Activated CD4-positive, alpha-beta memory T cell treated with anti-CD3 and anti-CD28 coated beads for 36 hours (primary cell): ENCODE measurements around the gene AHNAK2. TPM values are rescaled to one million over a fixed set of nuclear protein-coding genes. Genes with fewer than 3 reads are reported as not detected.
A peak's percentile ranks its signal among the peaks of the same experiment; 100 is the strongest.

Experiments used
- CTCF ChIA-PET: fragments of 350-600 bp; sonication (Branson Sonifier 250); formaldehyde crosslinking; loops from one replicate; lab custom pipeline; 2021; ENCODE audit warnings: antibody characterized with exemption, inconsistent platforms; lab: Charles Lee
- POLR2A ChIA-PET: fragments of 350-600 bp; sonication (Branson Sonifier 250); formaldehyde crosslinking; loops from one replicate; lab custom pipeline; 2021; ENCODE audit warnings: antibody characterized with exemption; lab: Charles Lee
- DNase-seq: peaks from one replicate; pipeline ENCODE4 v3.0.0-alpha.2; 2020
- H3K27ac Mint-ChIP-seq: one replicate; pipeline ENCODE4 v1.8.0; 2021; ENCODE audit warnings: mixed read lengths
- H3K27me3 Mint-ChIP-seq: one replicate; pipeline ENCODE4 v1.8.0; 2021; ENCODE audit warnings: mixed read lengths
- H3K36me3 Mint-ChIP-seq: one replicate; pipeline ENCODE4 v1.8.0; 2021; ENCODE audit warnings: mixed read lengths
- H3K4me1 Mint-ChIP-seq: one replicate; pipeline ENCODE4 v1.8.0; 2021; ENCODE audit warnings: low read depth, mixed read lengths
- H3K4me3 Mint-ChIP-seq: one replicate; pipeline ENCODE4 v1.8.0; 2021; ENCODE audit warnings: mild to moderate bottlenecking, mixed read lengths
- H3K9me3 Mint-ChIP-seq: one replicate; pipeline ENCODE4 v1.8.0; 2021; ENCODE audit warnings: mixed read lengths
- intact Hi-C: fragments of 100-400 bp; cut with micrococcal nuclease; formaldehyde crosslinking; loops from one replicate; pipeline ENCODE4 v1.15.1; 2023
- total RNA-seq, 2 experiments: library from RNA; stranded (reverse); gene quantifications; one replicate each; pipeline ENCODE4 v1.2.3, GENCODE V29; 2021

AHNAK2 gene
- total RNA-seq, 2 experiments from 2014 or later = 0.02 to 0.05 TPM

- POLR2A ChIA-PET = interaction anchor here (0.7 to 3.9 kb wide), 10 partner anchors 23 to 280 kb away, joined by 3 to 18 read pairs (median 4); partner anchors contain the start of genes BRF1, CLBA1 and GPR132
- CTCF ChIA-PET = interaction anchor here (1.0 to 10.2 kb wide), 5 partner anchors 23 to 46 kb away, joined by 3 to 75 read pairs (median 5); no protein-coding TSS in a partner anchor
- intact Hi-C loops = loop anchor here (1.0 to 2.0 kb wide), 6 partner anchors 16 to 470 kb away; partner anchors contain the start of genes AHNAK2, BRF1 and TEDC1
- H3K9me3 Mint-ChIP-seq = no peaks in the 10 kb centered on the region
- no peaks in the 10 kb centered on the region for H3K27me3 Mint-ChIP-seq
- peak within 1 kb of the TSS; percentile 88 for H3K27ac Mint-ChIP-seq
- peaks cover 70% of the 10 kb centered on the region for H3K4me1 Mint-ChIP-seq
- peak; percentile 98 for DNase-seq
- H3K4me3 Mint-ChIP-seq = peak within 1 kb of the TSS; percentile 93
- peaks cover 34% of the 10 kb centered on the region for H3K36me3 Mint-ChIP-seq
These were observed 42.9 kb upstream of the AHNAK2 start, which contains the start of gene CDCA4 for GRCh38 chr14:105020815-105021655. Gene CDCA4 (minus strand): TSS chr14:105021083. CDS start chr14:105011929, 9,154 bp downstream.

DNA sequence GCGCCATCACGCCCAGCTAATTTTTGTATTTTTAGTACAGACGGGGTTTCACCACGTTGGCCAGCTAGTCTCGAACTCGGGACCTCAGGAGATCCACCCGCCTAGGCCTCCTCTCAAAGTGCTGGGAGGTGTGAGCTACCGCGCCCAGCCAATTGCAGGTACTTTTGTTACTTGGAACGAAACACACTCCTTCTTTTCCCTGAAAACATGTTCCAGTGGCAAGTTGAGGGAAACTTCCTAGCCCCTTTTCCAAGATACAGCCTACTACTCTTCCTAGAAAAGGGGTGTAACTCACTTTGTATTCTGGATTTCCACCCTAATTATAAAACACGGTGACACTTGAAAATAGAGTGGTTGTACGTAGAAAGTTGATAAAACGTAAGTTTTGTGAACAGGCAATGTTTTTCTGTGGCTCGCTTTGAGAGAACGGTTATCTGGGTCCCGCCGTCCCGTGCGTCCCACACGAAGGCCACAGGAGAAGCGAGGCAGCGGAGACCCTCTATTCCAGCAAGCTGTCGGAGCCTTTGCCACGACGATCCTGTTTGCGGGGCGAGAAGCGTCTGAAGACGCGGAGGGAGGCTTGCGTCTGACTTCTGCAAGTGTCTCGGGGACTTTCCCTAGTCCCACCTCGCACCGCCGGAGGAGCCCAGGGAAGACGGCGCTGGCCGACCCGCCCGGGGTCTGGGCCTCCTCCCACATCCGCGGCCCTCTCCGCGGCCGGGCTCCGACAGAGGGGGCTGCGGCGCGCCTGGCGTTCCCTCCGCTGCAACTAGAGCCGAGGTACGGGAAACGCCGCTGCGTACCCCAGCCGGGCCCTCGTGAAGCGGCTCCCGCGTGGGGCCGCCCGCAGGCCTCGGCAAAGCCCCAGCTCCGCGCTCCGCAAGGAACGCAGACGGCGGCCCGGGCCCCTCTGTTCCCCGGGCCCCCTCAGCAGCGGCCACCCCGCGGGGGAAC lies 42.0 kb upstream of the AHNAK2 start:
- ChIA-PET CTCF (interaction anchor here (0.7 to 10.2 kb wide), 7 partner anchors 14 to 120 kb away, joined by 3 to 75 read pairs (median 4); no protein-coding TSS in a partner anchor), POLR2A (interaction anchor here (0.7 to 3.9 kb wide), 10 partner anchors 12 to 50 kb away, joined by 3 to 18 read pairs (median 5); partner anchors contain the start of genes CLBA1 and GPR132)
- intact Hi-C loops = loop anchor here (2.0 kb wide), 4 partner anchors 15 to 471 kb away; partner anchors contain the start of genes AHNAK2, BRF1 and TEDC1
- peaks cover 39% of the 10 kb centered on the region for H3K36me3 Mint-ChIP-seq
- H3K4me1 Mint-ChIP-seq = peaks cover 72% of the 10 kb centered on the region
- DNase-seq = peak; percentile 72
- H3K27ac Mint-ChIP-seq = peak overlapping the region; percentile 88
- no peaks in the 10 kb centered on the region for H3K27me3 Mint-ChIP-seq
- H3K9me3 Mint-ChIP-seq = no peaks in the 10 kb centered on the region
- H3K4me3 Mint-ChIP-seq = peak overlapping the region; percentile 93

- H3K27ac Mint-ChIP-seq = no peak overlapping the region
- CTCF ChIA-PET = interaction anchor here (1.5 to 10.2 kb wide), 2 partner anchors 14 to 26 kb away, joined by 4 to 75 read pairs; no protein-coding TSS in a partner anchor
- peaks cover 74% of the 10 kb centered on the region for H3K4me1 Mint-ChIP-seq
- no peaks in the 10 kb centered on the region for H3K9me3 Mint-ChIP-seq
- no peaks in the 10 kb centered on the region for H3K27me3 Mint-ChIP-seq
- no peak for DNase-seq
- intact Hi-C loops = no loop called here
- peak overlapping the region; percentile 93 for H3K4me3 Mint-ChIP-seq
- POLR2A ChIA-PET = interaction anchor here (1.1 to 3.9 kb wide), 3 partner anchors 27 to 40 kb away, joined by 3 to 18 read pairs (median 4); partner anchors contain the start of gene CLBA1
- H3K36me3 Mint-ChIP-seq = peaks cover 44% of the 10 kb centered on the region
These were observed 40.2 kb upstream of the AHNAK2 start for GRCh38 chr14:105018414-105018813.

GRCh38 chr14:105015905-105016304 lies 37.7 kb upstream of the AHNAK2 start:
- intact Hi-C loops = no loop called here
- H3K4me1 Mint-ChIP-seq = peaks cover 59% of the 10 kb centered on the region
- POLR2A ChIA-PET = no interaction called here
- CTCF ChIA-PET = interaction anchor here (0.5 to 10.2 kb wide), 2 partner anchors 28 to 357 kb away, joined by 3 to 75 read pairs; no protein-coding TSS in a partner anchor
- peaks cover 61% of the 10 kb centered on the region for H3K36me3 Mint-ChIP-seq
- H3K27me3 Mint-ChIP-seq = no peaks in the 10 kb centered on the region
- no peak overlapping the region for H3K27ac Mint-ChIP-seq
- DNase-seq = no peak
- no peaks in the 10 kb centered on the region for H3K9me3 Mint-ChIP-seq
- H3K4me3 Mint-ChIP-seq = peak overlapping the region; percentile 16

DNA sequence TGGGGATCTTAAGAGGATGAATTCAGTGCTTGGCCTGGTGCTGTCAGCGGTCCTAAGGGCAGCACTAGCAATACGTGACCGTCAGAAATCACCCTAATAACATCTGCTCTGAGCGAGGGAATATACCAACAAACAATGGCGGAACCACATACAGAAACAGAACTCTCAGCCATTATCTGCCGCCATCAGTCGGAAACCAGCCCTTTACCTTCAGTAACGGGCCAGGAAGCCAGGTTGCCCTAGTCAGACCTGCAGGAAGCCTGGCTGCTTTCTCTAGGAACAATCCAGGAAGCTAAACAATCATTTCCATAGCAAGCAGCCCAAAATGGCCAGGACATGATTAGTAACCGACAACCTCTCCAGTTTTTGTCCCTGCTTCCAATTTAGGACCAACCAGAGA lies 37.1 kb upstream of the AHNAK2 start:
- no peak overlapping the region for H3K4me3 Mint-ChIP-seq
- peaks cover 65% of the 10 kb centered on the region for H3K36me3 Mint-ChIP-seq
- ChIA-PET CTCF (interaction anchor here (10.2 kb wide), 1 partner anchor 29 kb away, joined by 75 read pairs; no protein-coding TSS in a partner anchor), POLR2A (no interaction called here)
- no peak for DNase-seq
- H3K4me1 Mint-ChIP-seq = peaks cover 59% of the 10 kb centered on the region
- intact Hi-C loops = no loop called here
- H3K9me3 Mint-ChIP-seq = no peaks in the 10 kb centered on the region
- no peaks in the 10 kb centered on the region for H3K27me3 Mint-ChIP-seq
- H3K27ac Mint-ChIP-seq = peak overlapping the region; percentile 6

DNA sequence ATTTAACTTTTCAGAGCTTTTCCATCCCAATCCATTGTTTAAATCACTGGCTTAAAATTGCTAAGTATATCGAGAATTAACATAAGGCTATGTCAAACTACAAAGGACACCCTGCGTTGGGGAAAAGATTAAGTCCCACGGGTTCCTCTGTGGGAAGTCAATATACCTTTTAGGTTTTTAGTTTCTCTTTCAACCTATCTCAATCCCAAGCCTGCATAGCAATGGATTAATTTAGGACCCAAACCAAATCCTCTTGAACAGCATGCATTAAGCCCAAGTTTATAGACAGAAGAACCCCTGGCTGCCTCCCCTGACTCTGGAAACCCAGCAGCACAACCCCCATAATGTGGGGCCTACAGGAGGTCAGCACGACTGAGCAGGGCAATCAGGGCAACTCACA lies 36.5 kb upstream of the AHNAK2 start:
- H3K36me3 Mint-ChIP-seq = peaks cover 65% of the 10 kb centered on the region
- ChIA-PET CTCF (interaction anchor here (1.2 to 10.2 kb wide), 2 partner anchors 30 to 39 kb away, joined by 3 to 75 read pairs; no protein-coding TSS in a partner anchor), POLR2A (interaction anchor here (0.6 kb wide), 1 partner anchor 72 kb away, joined by 3 read pairs; no protein-coding TSS in a partner anchor)
- no peak for DNase-seq
- no peak overlapping the region for H3K27ac Mint-ChIP-seq
- no peak overlapping the region for H3K4me3 Mint-ChIP-seq
- peaks cover 57% of the 10 kb centered on the region for H3K4me1 Mint-ChIP-seq
- no peaks in the 10 kb centered on the region for H3K9me3 Mint-ChIP-seq
- intact Hi-C loops = no loop called here
- H3K27me3 Mint-ChIP-seq = no peaks in the 10 kb centered on the region

DNA sequence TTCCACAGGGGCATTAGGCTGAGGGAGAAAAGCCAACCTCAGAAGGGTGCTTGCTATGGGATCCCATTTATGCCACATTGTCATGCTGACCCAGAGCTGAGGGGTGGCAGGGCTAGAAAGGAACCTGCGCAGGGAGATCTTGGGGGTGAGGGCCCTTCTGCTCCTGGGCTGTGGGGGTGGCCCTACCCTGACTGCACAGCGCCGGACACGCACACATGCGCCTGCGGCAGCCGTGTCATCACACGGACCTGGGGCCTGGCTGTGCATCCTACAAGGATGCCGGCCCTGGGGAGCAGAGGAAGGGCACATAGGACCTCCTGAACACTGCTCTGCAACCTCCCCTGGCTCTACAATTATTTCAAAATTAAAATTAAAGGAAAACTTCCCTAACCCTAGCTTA lies 35.9 kb upstream of the AHNAK2 start:
- POLR2A ChIA-PET = interaction anchor here (0.6 kb wide), 1 partner anchor 73 kb away, joined by 3 read pairs; no protein-coding TSS in a partner anchor
- no peak overlapping the region for H3K27ac Mint-ChIP-seq

DNA sequence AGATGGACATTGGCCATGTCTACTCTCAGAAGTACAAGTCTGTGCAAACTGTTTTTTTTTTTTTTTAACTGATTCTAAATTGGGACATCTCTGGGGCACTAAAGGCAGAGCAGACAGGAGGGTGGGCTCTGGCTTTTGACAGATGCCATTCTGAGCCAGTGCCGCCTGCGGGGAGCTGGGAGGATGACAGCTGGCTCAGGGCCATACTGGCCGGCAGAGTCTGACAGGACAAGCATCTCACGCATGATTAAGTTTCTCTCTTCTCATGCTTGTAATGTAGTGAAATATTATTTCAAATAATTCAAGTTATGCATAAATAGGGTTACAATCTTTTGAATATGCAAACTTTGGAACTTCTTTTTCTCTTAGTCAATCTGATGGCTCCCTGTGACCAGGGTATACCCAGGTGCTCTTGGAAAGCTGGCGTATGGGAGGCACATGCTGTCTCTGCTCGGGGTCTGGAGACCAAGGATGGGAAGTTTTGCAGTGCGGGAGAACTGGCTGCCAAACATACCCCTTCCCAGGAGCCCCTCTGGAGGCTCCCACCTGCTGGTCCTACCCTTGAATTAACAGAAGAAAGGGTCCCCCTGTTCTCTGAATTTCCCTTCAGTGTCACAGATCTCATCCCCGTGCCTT lies 35.1 kb upstream of the AHNAK2 start:
- peaks cover 44% of the 10 kb centered on the region for H3K4me1 Mint-ChIP-seq
- DNase-seq = no peak
- no peaks in the 10 kb centered on the region for H3K27me3 Mint-ChIP-seq
- POLR2A ChIA-PET = no interaction called here
- intact Hi-C loops = no loop called here
- no peak overlapping the region for H3K27ac Mint-ChIP-seq
- H3K4me3 Mint-ChIP-seq = no peak overlapping the region
- H3K36me3 Mint-ChIP-seq = peaks cover 57% of the 10 kb centered on the region
- H3K9me3 Mint-ChIP-seq = no peaks in the 10 kb centered on the region
- CTCF ChIA-PET = interaction anchor here (0.9 to 10.2 kb wide), 2 partner anchors 28 to 31 kb away, joined by 3 to 75 read pairs; partner anchors contain the start of gene CLBA1

More for the DNA sequence above, 35.9 kb upstream of the AHNAK2 start:
- peaks cover 63% of the 10 kb centered on the region for H3K36me3 Mint-ChIP-seq
- no peak overlapping the region for H3K4me3 Mint-ChIP-seq
- DNase-seq = no peak
- intact Hi-C loops = no loop called here
- no peaks in the 10 kb centered on the region for H3K27me3 Mint-ChIP-seq
- H3K9me3 Mint-ChIP-seq = no peaks in the 10 kb centered on the region
- CTCF ChIA-PET = interaction anchor here (1.2 to 10.2 kb wide), 2 partner anchors 30 to 38 kb away, joined by 3 to 75 read pairs; no protein-coding TSS in a partner anchor
- H3K4me1 Mint-ChIP-seq = peaks cover 51% of the 10 kb centered on the region

- Mint-ChIP-seq H3K4me1 (peaks cover 36% of the 10 kb centered on the region), H3K27ac (no peak overlapping the region), H3K4me3 (no peak overlapping the region), H3K36me3 (peaks cover 53% of the 10 kb centered on the region), H3K9me3 (no peaks in the 10 kb centered on the region), H3K27me3 (no peaks in the 10 kb centered on the region)
- intact Hi-C loops = no loop called here
- CTCF ChIA-PET = interaction anchor here (0.9 to 1.2 kb wide), 3 partner anchors 27 to 244 kb away, joined by 3 to 7 read pairs (median 3); partner anchors contain the start of gene CLBA1
- POLR2A ChIA-PET = no interaction called here
- DNase-seq = no peak
These were observed 34.2 kb upstream of the AHNAK2 start for GRCh38 chr14:105012171-105012985.
